HG02798 (cell line): Measurements from ENCODE around the gene TEX22.
"Not testable (repeated sequence)": the region's sequence is repeated elsewhere in the genome, so short reads cannot be mapped to it uniquely, and the experiment has no call there.

Experiments
- ATAC-seq: cut with Tn5 transposase; IDR thresholded peaks from one replicate; pipeline ENCODE4 v1.9.1; 2021; ENCODE audit warnings: mild to moderate bottlenecking; ENCODE audit not compliant: unreplicated experiment, poor library complexity

Gene TEX22, protein sequence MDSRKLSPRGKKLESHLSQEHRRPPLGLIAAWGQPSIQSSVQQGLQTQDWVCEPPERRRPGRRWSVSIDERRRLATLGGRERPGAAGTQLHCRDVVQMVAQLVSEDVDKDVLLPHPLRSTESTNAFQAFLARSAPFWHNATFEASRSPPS

DNA sequence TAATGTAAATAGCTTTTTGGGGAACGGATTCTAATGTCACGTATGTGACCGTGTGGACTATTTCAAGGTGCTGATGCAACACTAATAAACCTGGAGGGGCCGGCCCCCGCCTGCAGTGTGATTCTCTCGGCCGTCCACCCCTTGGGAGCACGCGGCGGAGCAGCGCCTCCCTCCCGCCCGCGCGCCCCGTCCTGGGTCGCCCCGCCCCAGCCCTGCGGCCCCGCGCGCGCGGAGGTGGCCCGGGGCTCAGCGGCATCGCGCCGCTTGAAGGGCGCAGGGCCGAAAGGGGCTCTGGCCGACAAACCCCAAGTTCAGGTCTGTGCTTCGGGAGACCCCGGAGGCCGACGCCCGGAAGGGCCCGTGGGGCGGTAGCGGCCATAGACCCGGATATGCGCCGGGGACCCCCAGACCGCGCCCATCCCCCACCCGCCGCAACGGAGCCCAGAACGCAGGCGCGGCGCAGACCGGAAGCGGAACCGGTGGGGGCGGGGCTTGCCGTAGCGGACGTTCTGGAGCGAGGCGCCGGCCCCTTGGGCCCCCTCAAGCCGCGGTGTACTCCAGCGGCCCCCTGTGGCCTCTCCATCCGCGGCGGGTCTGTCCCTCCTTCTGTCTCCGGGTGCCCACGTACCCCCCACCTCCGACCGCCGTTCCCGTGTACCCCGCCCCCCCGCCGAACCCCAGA is at the start of gene TEX22:
Gene TEX22 (plus strand): TSS at position 495 of the 682 bp plus-strand sequence. CDS start 803 bp downstream, outside the sequence.
- peak; percentile 90 for ATAC-seq

DNA sequence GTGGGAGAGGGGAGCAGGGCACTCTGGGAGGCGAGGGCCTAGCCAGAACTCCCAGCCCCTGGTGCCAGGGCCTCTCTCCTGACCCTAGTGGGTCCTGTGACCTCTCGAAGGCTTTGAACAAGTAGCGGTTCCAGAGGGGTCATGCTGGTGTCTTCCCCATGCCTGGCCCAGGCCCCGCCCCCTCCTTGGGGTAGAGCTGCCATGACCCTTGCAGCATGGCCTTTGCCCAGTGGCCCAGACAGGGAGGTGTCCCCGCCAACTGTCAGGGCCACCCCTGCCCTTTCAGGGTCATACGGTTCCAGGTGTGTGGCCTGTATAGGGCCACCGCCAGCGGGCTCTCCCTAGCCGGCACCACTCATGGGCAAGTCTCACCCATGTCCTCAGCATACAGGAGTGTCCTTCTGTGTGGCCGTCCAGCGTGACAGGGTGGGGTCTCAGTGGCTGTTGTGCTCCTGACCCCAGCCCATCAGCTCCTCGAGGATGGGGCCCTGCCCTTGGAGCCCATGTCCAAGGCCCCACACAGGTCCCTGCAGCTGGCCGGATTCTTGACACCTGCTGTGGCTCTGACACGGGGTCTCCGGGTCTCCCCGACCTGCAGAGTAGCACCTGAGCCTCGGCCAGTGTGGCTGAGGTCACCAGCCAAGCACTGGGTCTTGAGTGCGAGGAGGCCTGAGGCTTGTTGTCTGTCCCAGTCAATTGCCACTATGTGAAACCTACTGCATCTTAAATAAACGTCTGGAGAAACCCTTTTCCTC is 49.2 kb upstream of the TEX22 start:
- ATAC-seq, result no peak

DNA sequence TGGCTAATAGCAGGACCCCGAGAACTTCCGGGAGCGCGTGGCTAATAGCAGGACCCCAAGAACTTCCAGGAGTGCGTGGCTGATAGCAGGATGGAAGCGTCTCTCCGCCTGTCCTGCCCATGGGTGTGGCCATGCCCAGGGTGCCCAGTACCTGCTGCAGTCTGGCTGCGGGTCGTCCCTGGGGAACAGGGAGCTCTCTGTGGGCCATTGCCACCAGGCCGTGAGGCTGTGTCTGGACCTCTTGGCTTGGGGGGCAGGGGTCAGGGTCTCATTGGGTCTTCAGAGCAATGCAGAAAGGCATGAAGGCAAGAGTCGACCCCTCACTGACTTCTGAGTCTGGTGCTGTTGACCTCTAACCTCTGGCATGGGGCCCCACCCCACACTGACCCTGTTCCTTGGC is 48.3 kb upstream of the TEX22 start:
- no peak for ATAC-seq

DNA sequence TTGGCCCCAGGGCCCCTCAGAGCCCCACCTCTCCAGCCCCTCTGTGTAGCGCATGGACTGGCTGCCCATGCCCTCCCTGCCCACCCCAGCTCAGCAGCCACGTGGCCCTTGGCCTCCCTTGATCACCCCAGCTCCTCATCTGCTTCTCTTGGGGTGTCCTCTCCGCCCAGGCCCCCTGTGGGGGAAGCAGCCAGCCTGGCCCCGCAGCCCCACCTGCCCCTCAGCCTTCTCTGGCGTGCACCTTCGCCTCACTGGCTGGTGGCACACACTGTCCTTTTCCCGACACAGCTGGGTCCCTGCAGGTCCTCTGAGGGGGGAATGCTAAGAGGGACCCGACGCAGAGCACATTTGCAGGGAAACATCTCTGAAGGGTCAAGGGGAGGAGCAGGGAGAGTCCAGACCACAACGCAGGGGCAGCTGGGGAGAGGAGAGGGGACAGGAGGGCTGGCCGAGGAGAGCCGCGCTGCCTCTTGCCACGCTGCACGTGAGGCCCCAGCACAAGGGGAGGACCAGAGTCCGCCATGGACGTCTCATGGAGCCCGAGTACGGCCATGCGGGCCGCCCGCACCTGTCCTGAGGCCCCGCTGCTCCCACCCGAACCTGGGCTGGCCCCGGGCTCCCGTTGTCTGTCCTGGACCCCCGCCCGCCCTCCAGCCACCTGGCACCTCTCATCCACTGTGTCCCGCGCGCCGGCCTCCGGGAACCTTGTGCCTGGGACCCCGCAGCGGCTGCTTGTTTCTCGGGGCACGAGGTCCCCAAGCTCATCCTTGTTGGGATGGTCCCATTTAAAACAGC is 47.7 kb upstream of the TEX22 start:
- ATAC-seq, result no peak

DNA sequence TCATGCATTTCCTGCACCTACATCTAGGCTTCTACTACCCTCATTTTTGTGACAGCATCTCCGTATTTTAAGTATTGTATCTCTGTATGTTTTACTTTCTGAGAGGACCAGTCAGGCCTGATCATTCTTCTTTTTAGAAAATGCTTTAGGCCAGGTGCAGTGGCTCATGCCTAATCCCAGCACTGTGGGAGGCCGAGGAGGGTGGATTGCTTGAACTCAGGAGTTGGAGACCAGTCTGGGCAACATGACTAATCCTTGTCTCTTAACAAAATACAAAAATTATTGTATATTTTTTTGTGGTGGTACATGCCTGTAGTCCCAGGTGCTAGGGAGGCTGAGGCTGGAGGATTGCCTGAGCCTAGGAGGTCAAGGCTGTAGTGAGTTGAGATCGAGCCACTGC is 46.9 kb upstream of the TEX22 start:
- no peak for ATAC-seq

DNA sequence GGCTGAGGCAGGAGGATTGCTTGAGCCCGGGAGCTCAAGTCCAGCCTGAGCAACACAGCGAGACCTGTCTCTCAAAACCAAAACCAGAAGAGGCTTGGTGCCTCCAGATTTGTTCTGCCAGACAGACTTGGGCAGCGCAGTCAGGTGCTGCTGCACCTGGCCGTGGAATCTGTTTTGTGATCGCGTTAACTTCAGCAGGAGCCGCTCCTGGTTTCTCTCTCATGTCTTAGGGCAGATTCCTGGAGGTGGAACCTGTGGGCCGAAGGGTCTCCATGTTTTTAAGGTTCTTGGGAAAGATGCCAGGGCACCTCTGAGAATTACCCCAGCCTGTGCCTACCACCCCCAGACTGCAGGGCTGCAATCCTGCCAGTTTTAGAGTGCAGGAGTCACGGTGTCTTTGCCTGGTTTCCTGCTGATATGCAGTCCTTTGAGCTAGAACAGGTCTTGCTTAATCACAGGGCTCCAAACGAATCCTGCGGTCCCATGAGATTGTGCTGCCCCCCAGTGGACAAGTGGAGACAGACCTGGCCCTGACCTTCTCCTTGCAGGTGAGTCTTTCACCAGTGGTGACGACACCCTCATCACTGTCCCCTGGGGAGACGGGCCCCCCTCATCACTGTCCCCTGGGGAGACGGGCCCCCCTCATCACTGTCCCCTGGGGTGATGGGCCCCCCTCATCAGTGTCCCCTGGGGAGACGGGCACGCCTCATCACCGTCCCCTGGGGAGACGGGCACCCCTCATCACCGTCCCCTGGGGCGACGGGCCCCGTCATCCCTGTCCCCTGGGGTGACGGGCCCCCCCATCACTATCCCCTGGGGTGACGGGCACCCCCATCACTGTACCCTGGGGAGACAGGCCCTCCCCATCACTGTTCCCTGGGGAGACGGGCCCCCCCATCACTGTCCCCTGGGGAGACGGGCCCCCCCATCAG is 46.2 kb upstream of the TEX22 start:
- ATAC-seq, result peak; percentile 68

DNA sequence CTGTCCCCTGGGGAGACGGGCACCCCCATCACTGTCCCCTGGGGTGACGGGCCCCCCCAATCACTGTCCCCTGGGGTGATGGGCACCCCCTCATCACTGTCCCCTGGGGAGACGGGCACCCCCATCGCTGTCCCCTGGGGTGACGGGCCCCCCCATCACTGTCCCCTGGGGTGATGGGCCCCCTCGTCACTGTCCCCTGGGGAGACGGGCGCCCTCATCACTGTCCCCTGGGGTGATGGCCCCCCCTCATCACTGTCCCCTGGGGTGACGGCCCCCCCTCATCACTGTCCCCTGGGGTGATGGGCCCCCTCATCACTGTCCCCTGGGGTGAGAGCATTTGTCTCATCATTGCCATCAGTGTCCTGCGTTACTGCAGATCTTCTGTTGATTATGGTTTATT is 45.2 kb upstream of the TEX22 start:
- ATAC-seq, result no peak

DNA sequence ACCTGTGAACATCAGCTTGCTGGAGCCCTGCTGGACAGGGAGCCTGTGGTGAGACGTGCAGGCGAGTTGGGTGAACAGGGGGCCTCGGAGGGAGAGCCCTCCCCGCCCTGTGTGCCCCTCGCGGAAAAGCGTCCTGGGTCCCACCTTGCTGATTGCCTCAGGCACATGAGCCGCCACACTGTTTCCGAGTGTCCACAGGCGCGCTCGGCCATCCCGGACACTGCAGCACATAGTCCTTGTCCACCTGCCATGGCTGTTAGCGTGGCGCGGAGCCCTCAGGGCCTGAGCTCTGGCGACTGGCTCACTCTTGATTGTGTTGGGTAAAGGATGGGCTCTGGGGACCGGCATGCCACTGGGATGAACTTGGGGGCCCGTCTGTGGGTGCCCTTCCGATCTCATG is 43.8 kb upstream of the TEX22 start:
- no peak for ATAC-seq

DNA sequence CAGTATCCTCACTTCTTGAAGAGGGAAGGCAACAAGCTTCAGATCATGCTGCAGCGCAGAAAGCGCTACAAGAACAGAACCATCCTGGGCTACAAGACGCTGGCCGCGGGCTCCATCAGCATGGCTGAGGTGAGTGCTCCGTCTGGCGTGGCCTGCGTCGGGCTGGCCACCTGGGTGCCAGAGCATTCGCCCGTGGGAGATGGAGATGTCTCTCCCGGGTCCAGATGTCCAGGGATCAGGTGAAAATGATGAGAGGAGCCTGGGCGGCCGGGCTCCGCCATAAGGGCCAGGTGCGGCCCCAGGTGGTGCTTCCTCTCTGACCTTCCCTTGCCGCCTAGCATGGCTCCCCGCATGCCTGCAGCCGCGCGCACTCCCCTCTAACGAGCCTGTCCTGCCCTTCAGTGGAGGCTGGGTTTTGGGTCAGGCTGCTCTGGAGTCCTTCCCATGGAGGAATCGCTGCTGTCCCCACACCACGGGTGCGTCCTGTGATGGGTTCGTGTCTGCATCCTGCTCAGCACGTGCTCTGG is 43.2 kb upstream of the TEX22 start:
- no peak for ATAC-seq

DNA sequence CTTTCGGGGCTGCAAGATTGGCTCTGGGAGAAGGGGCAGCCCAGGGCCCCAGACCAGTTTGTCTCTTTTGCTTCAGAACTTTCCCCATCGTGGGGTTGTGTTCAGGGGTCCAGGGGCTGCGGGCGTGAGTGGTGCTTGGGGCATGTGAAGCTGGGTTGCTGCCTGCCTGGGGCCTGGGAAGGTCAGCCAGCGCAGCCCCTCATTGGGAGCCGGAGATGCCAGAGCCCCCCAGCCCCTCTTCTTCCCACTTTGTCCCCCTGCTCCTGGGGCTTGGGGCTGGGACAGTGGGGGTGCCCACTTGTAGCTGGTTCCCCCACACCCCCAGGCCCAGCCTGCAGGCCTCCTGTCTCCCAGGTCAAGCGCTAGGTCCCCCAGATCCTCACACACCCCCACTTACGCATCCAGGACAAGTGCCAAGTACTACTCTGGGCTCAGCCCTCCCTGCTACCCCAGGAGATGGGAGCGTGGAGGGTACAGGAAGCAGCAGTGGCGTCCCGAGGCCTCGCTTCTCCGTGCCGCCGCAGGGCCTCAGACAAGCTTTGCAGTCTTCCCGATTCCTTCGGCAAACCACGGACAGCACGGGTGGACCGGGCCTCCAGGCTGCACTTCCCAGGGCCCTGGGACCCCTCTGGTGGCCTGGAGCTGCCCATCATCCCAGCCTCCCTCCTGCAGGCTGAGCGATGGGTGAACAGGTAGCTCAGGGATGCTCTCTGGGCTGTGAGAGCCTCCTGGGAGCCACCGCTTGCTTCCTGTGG is 42.3 kb upstream of the TEX22 start:
- no peak for ATAC-seq

DNA sequence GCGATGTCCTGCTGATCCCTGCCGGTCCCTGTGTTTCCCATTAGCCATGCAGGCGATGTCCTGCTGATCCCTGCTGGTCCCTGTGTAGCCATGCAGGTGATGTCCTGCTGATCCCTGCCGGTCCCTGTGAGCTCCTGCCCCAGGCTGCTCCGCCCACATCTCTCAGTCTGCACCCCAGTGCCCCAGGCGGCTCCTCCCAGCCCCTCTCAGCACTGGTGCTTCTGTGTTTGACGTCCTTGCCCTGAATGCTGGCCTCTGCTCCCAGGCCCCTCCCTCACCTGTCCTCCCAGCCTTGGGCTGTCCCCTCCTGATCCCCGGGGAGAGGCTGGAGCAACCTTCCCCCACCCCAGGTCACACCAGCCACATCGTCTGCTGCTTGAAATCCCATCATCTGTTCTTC is 41.4 kb upstream of the TEX22 start:
- no peak for ATAC-seq

DNA sequence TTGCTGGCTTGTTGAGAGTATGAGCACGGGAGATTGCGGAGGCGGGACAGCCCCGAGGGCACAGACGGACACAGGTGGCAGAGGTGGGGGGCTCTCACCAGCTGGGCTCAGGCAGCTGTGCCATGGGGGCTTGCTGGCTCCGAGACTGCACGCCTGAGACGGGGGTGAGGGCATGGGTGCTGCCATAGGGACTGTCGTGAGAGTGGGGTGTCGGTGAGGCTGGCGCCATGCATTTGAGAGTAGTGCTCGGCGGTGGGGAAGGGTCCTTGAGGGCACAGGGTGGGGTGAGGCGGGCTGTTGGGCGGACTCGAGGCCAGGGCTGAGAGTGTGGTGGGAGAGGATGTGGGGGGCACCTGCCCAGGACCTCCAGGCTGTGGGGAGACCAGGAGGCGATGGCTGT is 40.7 kb upstream of the TEX22 start:
- ATAC-seq, result no peak

DNA sequence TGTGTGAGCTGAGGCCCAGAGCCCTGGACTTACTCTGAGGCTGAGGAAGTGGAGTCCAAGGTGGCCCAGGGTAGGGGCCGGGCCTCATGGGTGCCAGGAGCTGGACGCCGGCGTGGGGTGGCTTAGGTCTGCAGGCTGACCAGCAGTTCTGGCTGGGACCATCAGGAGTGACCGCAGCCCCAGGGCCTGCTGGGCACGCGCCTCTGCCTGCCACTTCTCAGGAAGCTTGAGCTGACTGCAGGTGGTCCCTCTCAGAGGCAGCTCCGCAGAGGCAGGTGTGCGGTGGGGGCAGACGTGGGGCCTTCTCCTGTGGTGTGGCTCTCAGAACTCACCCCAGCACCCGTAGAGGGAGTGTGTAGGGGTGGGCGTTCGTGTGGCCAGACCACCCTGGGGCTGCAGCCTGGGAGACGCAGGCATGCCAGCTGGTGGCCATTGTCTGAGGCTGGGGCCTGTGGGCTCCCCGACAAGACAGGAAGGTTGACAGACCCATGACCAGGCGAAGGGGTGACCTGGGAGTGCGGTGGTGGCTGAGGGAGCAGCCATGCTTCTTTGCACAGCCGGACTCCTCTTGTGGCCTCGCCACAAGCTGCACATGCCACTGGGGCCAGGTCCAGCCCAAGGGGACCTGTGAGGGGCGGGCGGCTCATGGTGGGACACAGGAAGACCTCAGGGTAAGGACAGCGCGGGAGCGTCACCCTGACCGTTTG is 40.0 kb upstream of the TEX22 start:
- ATAC-seq, result no peak

DNA sequence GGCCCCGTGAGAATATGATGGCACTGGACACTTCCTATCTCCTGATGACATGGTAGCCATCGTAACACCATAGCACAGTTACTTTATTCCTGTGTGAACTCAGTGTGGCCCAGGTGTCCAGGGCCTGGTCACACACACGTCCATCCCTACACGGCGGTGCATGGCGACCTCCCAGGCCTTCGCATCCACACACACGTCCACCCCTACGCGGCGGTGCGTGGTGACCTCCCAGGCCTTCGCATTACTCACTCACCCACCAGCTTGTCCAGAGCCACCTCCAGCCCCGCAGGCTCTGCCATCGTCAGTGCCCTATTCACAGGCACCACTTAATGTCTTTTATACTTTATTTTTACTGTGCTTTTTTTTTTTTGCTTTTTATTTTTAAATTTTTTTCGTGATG is 39.4 kb upstream of the TEX22 start:
- no peak for ATAC-seq

DNA sequence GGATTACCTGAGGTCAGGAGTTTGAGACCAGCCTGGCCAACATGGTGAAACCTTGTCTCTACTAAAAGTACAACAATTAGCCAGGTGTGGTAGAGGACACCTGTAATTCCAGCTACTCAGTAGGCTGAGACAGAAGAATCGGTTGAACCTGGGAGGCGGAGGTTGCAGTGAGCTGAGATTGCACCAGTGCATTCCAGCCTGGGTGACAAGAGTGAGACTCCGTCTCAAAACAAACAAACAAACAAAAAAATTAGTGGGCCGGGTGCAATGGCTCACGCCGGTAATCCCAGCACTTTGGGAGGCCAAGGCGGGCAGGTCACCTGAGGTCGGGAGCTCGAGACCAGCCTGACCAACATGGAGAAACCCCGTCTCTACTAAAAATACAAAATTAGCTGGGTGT is 36.9 kb upstream of the TEX22 start:
- ATAC-seq, result not testable (repeated sequence)

DNA sequence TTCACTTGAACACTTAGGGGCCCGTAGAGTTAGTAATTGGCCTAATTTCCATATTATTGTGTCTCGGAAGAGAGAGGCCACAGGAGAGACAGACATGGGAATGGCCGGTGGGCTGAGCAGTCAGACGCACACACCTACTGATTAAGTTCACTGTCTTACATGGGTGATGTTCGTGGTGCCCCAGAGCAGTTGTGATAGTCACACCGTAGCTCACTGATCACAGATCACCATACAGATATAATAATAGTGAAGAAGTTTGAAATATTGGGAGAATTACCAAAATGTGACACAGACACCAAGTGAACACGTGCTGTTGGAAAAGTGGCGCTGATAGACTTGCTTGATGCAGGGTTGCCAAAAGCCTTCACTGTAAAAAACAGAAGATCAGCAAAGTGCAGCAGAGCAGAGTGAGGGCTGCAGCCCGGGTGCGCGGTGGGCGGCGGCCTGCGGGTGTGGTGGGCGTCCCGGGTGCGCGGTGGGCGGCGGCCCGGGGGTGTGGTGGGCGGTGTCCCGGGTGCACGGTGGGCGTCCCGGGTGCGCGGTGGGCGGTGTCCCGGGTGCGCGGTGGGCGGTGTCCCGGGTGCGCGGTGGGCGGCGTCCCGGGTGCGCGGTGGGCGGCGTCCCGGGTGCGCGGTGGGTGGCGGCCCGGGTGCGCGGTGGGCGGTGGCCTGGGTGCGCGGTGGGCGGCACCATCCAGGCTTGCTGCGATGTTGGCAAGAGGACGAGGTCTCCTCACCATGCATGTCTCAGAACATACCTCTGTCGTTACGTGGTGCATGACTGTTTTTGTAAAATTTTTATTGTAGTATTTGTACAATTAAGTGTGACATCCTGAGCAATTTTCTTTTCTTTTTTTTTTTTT is 34.3 kb upstream of the TEX22 start:
- no peak for ATAC-seq

DNA sequence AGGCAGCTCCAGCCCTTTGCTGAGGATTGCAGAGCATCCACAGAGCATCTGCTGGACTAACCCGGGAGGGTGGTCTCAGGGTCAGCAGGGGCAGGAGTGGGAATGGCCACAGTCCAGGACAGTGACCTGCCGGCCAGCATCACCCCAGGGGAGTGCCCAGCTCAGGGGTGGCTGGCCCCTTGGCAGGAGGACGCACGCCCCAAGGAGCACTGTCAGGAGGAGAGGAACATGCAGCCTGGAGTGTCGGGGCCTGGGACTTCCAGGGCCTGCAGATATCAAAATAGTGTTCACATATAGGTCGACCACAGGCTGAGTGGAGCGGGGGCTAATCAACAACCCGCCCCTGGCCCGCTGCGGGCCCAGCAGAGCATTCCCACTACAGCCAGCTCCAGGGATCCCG is 33.2 kb upstream of the TEX22 start:
- ATAC-seq, result no peak
